Kidney epithelial cell (primary cell): ENCODE results near the gene AOPEP. TPM values are rescaled to one million over a fixed set of nuclear protein-coding genes. Genes with fewer than 3 reads are reported as not detected.

Experiments
- DNase-seq: peaks from one replicate; pipeline ENCODE4 v3.0.0-alpha.2; 2010; ENCODE audit warnings: low read depth
- H3K27me3 ChIP-seq: 2 replicates; pipeline ENCODE4 v1.6.0; 2011; ENCODE audit warnings: low read length; ENCODE audit not compliant: control insufficient read depth, insufficient read depth
- H3K36me3 ChIP-seq: 2 replicates; pipeline ENCODE4 v1.5.1; 2011; ENCODE audit warnings: low read length; ENCODE audit not compliant: control insufficient read depth, insufficient read depth
- H3K4me3 ChIP-seq: 2 replicates; pipeline ENCODE4 v1.5.1; 2011; ENCODE audit warnings: low read depth, mild to moderate bottlenecking, control low read depth, low read length
- total RNA-seq: library from RNA; depleted of rRNA; stranded (reverse); fragments of >200 nt; gene quantifications from 2 replicates; pipeline ENCODE4 v1.2.3, GENCODE V29; 2015
- TF ChIP-seq, protein P1 (sequence below): IDR thresholded peaks from 2 replicates; pipeline ENCODE4 v1.5.1; 2011; ENCODE audit warnings: mild to moderate bottlenecking, moderate library complexity, low read length, control low read depth, inconsistent platforms; ENCODE audit not compliant: insufficient read depth, poor library complexity, severe bottlenecking

Gene AOPEP
- total RNA-seq, 1 donor from 2014 or later: 17.4 TPM

DNA sequence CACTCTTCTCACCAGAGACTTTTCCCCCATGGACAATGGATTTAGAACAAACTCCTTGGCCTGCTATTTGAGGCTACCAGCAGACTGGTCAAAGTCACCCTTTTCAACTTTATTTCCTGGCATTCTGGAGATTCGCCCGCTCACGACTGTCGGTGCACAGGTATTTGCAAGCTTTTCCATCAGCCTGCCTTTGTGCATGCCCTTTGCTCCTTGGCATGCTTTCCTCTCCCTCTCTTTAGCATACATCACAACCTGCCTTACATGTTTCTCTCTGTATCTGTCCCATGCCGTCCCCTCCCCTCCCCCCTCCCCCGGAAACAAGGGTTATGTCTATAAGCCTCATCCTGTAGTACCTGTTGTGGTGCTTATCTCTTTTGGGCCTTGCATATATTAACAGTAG is 257.1 kb downstream of the AOPEP start:
- DNase-seq: no peak
- H3K4me3 ChIP-seq: no peak overlapping the region
- H3K27me3 ChIP-seq: no peaks in the 10 kb centered on the region
- H3K36me3 ChIP-seq: no peaks in the 10 kb centered on the region
- TF ChIP-seq, protein P1, sequence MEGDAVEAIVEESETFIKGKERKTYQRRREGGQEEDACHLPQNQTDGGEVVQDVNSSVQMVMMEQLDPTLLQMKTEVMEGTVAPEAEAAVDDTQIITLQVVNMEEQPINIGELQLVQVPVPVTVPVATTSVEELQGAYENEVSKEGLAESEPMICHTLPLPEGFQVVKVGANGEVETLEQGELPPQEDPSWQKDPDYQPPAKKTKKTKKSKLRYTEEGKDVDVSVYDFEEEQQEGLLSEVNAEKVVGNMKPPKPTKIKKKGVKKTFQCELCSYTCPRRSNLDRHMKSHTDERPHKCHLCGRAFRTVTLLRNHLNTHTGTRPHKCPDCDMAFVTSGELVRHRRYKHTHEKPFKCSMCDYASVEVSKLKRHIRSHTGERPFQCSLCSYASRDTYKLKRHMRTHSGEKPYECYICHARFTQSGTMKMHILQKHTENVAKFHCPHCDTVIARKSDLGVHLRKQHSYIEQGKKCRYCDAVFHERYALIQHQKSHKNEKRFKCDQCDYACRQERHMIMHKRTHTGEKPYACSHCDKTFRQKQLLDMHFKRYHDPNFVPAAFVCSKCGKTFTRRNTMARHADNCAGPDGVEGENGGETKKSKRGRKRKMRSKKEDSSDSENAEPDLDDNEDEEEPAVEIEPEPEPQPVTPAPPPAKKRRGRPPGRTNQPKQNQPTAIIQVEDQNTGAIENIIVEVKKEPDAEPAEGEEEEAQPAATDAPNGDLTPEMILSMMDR: no peak

DNA sequence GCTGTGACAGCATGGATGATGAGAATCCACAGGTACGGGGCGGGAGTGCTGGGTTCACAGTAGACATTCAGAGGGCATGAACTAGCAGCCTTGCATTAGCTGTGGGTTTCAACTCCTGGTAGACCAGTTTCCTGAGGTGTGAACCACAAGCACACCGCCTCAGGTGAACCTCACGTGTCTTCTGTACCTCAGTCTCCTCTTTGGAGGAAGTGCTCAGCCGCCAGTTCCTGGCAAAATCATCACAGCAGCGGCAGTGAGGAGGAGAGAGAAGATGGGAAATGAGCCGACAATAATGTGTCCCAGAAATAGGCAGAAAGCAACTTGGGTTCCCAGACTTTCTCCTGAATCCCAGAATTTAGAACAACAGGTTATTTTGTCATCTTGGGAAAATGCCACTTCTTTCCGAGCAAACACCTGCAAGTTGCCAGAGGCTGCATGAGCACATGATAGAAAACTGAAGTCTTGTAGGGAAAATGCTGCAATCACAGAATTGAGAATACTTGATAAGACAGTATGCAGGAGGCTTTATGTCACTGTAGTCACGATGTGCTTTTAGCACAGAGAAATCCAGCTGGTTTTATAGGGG is 258.5 kb downstream of the AOPEP start:
- H3K4me3 ChIP-seq: no peak overlapping the region
- no peak for DNase-seq
- TF ChIP-seq, protein P1: no peak
- no peaks in the 10 kb centered on the region for H3K36me3 ChIP-seq
- H3K27me3 ChIP-seq: no peaks in the 10 kb centered on the region

DNA sequence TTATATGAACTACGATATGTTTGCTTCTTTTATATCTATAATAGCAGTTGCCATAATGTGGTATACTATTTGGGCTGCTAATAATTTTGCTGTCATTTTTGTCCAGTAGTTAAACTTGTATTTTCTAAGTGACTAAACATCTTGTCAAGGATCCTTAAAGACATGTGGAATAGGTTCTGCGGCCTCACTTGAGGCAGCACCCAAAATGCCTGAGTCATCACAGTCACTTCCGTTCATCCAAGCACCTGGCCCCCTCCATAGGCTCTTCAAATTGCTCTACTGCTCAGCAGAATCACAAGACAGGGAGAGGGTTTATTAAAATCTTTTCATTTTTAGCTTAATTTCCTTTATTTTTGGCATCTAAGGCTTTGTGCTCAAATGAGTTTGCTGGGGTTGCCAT is 259.1 kb downstream of the AOPEP start:
- TF ChIP-seq, protein P1: no peak

DNA sequence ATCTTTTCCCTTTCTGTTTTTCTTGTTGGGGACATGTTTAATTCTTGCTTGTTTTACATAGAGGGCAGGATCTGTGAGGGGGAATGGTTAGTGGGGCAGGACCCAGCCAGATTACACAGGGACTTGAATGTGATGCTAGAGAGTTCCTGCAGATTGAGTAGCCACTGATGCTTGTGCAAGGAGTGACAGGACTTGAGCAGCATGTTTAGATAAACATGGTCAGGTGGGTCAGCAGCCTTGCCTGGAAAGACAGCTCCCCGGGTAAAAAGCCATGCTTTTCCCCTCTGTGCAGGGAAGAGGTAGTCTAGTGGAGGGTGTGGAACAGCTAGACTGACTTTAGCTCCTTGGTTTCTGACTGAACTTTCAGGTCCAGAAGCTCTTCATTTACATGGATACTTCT is 261.2 kb downstream of the AOPEP start:
- no peaks in the 10 kb centered on the region for H3K27me3 ChIP-seq
- H3K36me3 ChIP-seq: no peaks in the 10 kb centered on the region
- TF ChIP-seq, protein P1: no peak
- no peak overlapping the region for H3K4me3 ChIP-seq
- no peak for DNase-seq

More for the DNA sequence above, 259.1 kb downstream of the AOPEP start:
- no peak for DNase-seq
- H3K27me3 ChIP-seq: no peaks in the 10 kb centered on the region
- no peak overlapping the region for H3K4me3 ChIP-seq
- no peaks in the 10 kb centered on the region for H3K36me3 ChIP-seq

DNA sequence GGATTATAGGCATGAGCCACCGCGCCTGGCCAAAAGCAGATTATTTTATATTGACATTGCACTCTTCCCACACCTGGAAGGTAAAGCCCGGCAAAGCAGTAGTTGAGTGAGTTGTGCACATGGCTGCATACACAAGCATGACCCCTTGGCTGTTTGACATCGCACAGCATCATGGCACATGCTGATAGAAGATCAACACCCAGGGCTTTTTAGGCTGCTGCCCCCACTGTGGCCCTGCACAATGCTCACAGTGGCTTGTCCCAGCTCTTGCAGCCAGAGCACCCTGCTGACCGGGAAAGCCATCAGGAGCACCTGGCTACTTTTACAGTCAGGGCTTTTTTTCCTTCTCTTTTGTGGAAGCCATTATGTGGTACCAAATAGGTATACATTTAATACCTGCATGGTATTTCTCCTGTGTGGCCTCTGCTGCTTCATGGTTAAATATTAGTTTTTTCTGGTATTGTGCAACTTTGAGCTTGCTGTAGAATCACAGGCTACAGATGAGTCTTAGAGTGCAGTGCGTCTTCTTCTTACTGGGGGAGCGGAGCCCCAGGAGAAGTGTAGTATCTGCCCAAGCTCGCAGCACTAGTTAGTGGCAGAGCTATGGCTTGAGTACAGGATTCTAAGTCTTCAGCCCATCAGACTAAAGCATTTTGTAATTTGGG is 264.5 kb downstream of the AOPEP start:
- Histone ChIP-seq H3K4me3 (no peak overlapping the region), H3K36me3 (no peaks in the 10 kb centered on the region), H3K27me3 (no peaks in the 10 kb centered on the region)
- no peak for DNase-seq
- TF ChIP-seq, protein P1: no peak
